ENCODE results near the gene DRAXIN. TPM values are rescaled to one million over a fixed set of nuclear protein-coding genes. Genes with fewer than 3 reads are reported as not detected.

The DRAXIN gene
- total RNA-seq, 4 donors from 2014 or later: 0.17 TPM; not detected in 3

GRCh38 chr1:11714831-11715575 is 23.5 kb downstream of the DRAXIN start:
- TF ChIP-seq CTCF (IDR thresholded peaks at IDR 0.05; ENCODE audit: low read depth): no peak

- no peak for TF ChIP-seq CTCF (IDR thresholded peaks at IDR 0.05; ENCODE audit: low read depth)
These were observed 28.0 kb downstream of the DRAXIN start for GRCh38 chr1:11719313-11720032.

GRCh38 chr1:11720033-11720376 is 28.5 kb downstream of the DRAXIN start:
- no peak for TF ChIP-seq CTCF (IDR thresholded peaks at IDR 0.05; ENCODE audit: low read depth)

GRCh38 chr1:11720525-11720924 is 29.0 kb downstream of the DRAXIN start:
- TF ChIP-seq CTCF (IDR thresholded peaks at IDR 0.05; ENCODE audit: low read depth): no peak

GRCh38 chr1:11721311-11721710 is 29.8 kb downstream of the DRAXIN start:
- TF ChIP-seq CTCF (IDR thresholded peaks at IDR 0.05; ENCODE audit: low read depth): no peak

- TF ChIP-seq CTCF (IDR thresholded peaks at IDR 0.05; ENCODE audit: low read depth): no peak
These were observed 31.0 kb downstream of the DRAXIN start for GRCh38 chr1:11722538-11722937.

- TF ChIP-seq CTCF (IDR thresholded peaks at IDR 0.05; ENCODE audit: low read depth): no peak
These were observed 34.1 kb downstream of the DRAXIN start for GRCh38 chr1:11725616-11726015.
